ENCODE results near the gene PRKD1.

Gene PRKD1

DNA sequence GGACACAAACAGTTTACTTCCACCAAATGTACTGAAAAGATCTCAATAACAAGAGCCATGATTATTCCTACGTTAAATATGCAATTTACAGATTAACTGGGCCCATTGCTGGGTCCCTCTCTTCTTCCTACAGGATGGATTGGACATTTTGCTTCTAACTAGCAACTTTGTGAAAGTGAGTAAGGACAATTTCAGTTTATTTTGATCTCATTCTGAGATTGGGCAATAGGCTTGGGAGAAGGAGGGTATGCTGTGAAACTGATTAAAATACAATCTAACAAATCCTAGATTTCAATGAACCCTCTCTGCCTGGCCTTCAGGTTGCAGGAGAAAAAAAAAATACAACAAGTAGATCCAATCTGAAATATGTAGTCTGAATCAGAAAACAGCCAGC is 121.5 kb downstream of the PRKD1 start:
- Histone ChIP-seq H3K9me3 (ENCODE audit: severe bottlenecking) (no peaks in the 10 kb centered on the region), H3K36me3 (ENCODE audit: low read depth) (no peaks in the 10 kb centered on the region), H3K27ac (ENCODE audit: poor library complexity, severe bottlenecking) (no peak overlapping the region), H3K27me3 (ENCODE audit: insufficient read depth, poor library complexity, severe bottlenecking) (no peaks in the 10 kb centered on the region), H3K4me1 (ENCODE audit: insufficient read depth, poor library complexity, severe bottlenecking) (peaks cover 3% of the 10 kb centered on the region), H3K4me3 (ENCODE audit: severe bottlenecking) (no peak overlapping the region)
- ATAC-seq (ENCODE audit: low read depth), result no peak
- TF ChIP-seq, protein P1, sequence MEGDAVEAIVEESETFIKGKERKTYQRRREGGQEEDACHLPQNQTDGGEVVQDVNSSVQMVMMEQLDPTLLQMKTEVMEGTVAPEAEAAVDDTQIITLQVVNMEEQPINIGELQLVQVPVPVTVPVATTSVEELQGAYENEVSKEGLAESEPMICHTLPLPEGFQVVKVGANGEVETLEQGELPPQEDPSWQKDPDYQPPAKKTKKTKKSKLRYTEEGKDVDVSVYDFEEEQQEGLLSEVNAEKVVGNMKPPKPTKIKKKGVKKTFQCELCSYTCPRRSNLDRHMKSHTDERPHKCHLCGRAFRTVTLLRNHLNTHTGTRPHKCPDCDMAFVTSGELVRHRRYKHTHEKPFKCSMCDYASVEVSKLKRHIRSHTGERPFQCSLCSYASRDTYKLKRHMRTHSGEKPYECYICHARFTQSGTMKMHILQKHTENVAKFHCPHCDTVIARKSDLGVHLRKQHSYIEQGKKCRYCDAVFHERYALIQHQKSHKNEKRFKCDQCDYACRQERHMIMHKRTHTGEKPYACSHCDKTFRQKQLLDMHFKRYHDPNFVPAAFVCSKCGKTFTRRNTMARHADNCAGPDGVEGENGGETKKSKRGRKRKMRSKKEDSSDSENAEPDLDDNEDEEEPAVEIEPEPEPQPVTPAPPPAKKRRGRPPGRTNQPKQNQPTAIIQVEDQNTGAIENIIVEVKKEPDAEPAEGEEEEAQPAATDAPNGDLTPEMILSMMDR (IDR thresholded peaks at IDR 0.05; ENCODE audit: poor library complexity, severe bottlenecking), result no peak
- no peak for DNase-seq (ENCODE audit: low spot score)

DNA sequence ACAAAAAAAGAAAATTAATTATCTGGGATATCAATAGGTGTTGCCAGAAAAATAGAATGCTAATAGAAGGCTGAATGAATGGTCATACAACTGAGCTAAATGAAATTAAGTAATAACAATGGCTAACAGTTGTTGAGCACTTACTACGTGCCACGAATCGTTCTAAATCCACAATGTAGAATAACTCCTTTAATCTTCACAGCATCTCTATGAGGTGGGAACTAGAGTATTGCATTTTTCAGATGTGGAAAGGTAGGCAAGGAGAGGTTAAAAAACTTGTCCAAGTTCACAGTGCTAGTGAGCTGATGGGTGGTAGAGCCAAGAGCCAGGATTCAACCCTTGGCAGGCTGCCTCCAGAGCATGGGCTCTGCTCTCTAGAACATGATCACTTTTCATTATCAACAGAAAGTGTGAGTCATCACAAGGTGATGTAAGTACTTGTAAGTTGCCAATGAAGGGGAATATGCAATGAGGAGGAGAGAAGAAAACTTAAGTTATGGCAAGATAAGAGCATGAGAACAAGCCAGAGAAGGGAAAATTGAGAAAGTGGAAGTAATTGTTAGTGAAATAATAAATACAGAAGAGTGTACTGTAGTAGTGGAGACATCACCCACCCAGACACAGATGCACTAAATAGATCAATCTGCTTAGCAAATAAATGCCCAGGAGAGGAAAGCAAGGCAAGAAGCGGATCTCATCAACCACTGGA is 122.1 kb downstream of the PRKD1 start:
- no peaks in the 10 kb centered on the region for H3K36me3 ChIP-seq (ENCODE audit: low read depth)
- no peak overlapping the region for H3K4me3 ChIP-seq (ENCODE audit: severe bottlenecking)
- ATAC-seq (ENCODE audit: low read depth) (peak; percentile 95), DNase-seq (ENCODE audit: low spot score) (peak; percentile 38)
- H3K4me1 ChIP-seq (ENCODE audit: insufficient read depth, poor library complexity, severe bottlenecking), result peaks cover 3% of the 10 kb centered on the region
- H3K27me3 ChIP-seq (ENCODE audit: insufficient read depth, poor library complexity, severe bottlenecking), result no peaks in the 10 kb centered on the region
- H3K9me3 ChIP-seq (ENCODE audit: severe bottlenecking), result no peaks in the 10 kb centered on the region
- no peak overlapping the region for H3K27ac ChIP-seq (ENCODE audit: poor library complexity, severe bottlenecking)
- TF ChIP-seq, protein P1 (IDR thresholded peaks at IDR 0.05; ENCODE audit: poor library complexity, severe bottlenecking), result no peak

DNA sequence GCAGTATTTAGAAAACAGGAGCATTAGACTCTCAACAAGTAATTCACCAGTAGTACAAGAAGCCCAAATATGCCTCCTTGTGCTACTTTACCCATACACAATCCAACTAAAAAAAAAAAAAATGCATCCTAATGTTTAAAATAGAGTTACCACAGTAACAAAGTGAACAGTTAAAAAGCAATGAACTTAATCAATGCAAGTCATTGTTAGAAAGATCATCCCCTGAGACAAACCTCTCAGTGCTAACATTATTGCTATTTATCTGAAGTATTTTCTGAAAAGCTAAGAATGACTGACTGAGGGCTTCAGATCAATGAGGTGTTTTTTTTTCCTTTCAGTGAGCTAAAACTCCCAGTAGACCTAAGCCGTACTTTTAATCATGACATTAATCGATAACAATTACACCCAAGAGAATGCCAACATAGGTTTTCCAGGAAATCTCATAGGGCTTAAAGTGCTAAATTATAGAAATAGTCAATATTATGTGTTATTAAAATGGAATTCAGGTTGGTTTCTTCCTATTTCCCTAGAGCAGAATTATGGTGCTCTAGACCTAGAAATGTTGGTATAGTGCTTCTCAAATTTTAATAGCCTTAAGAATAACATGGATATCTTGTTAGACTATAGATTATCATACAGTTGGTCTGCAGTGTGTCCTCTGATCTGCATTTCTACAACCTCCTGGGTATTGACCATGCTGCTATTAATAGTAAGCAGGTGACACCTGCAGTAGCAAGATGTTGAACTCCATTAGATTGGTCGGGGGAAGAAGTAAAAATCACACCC is 123.0 kb downstream of the PRKD1 start:
- ATAC-seq (ENCODE audit: low read depth) (no peak), DNase-seq (ENCODE audit: low spot score) (no peak)
- Histone ChIP-seq H3K4me1 (ENCODE audit: insufficient read depth, poor library complexity, severe bottlenecking) (peaks cover 3% of the 10 kb centered on the region), H3K27me3 (ENCODE audit: insufficient read depth, poor library complexity, severe bottlenecking) (no peaks in the 10 kb centered on the region), H3K27ac (ENCODE audit: poor library complexity, severe bottlenecking) (no peak overlapping the region), H3K36me3 (ENCODE audit: low read depth) (no peaks in the 10 kb centered on the region), H3K4me3 (ENCODE audit: severe bottlenecking) (no peak overlapping the region), H3K9me3 (ENCODE audit: severe bottlenecking) (no peaks in the 10 kb centered on the region)
- TF ChIP-seq, protein P1 (IDR thresholded peaks at IDR 0.05; ENCODE audit: poor library complexity, severe bottlenecking), result no peak

DNA sequence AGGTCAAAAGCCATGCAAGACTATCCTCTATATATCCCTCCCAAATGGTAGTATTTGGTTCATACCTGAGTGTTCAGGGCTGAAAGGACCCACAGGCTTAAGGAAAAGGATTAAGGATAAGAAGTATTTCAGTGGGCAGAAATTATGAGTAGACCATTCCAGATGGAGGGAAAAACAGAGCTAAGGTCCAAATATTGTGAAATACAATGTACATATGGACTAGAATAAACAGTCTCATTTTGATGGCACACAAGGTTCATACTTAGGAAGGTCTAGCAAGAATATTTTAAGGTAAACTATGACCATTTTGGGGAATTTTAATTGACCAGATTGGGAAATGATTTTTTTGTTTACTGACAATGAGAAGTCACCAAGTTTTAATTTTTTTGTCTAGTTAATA is 124.6 kb downstream of the PRKD1 start:
- ATAC-seq (ENCODE audit: low read depth), result no peak
- no peaks in the 10 kb centered on the region for H3K36me3 ChIP-seq (ENCODE audit: low read depth)
- no peaks in the 10 kb centered on the region for H3K9me3 ChIP-seq (ENCODE audit: severe bottlenecking)
- H3K4me1 ChIP-seq (ENCODE audit: insufficient read depth, poor library complexity, severe bottlenecking), result peaks cover 3% of the 10 kb centered on the region
- no peak overlapping the region for H3K27ac ChIP-seq (ENCODE audit: poor library complexity, severe bottlenecking)
- peaks cover 6% of the 10 kb centered on the region for H3K27me3 ChIP-seq (ENCODE audit: insufficient read depth, poor library complexity, severe bottlenecking)
- TF ChIP-seq, protein P1 (IDR thresholded peaks at IDR 0.05; ENCODE audit: poor library complexity, severe bottlenecking), result no peak
- no peak overlapping the region for H3K4me3 ChIP-seq (ENCODE audit: severe bottlenecking)
- DNase-seq (ENCODE audit: low spot score), result no peak

DNA sequence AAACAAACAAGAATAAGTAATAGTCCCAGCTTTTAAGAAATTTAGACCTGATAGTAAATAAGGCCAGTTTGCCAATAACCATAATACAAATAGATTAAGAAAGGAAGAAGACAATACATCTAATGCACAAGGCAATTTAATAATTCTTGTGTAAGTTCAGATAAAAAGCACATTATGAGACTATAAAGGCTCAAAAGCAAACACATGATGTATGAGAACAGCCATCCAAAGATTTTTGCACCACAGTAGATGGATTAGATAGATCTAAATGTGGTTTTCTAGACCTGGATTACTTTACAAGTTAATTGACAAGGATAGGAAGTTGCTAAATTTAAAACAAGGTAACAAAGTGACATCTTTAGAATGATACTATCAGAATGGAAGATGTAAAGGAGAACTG is 125.4 kb downstream of the PRKD1 start:
- H3K4me3 ChIP-seq (ENCODE audit: severe bottlenecking), result no peak overlapping the region
- no peak for ATAC-seq (ENCODE audit: low read depth)
- peaks cover 3% of the 10 kb centered on the region for H3K4me1 ChIP-seq (ENCODE audit: insufficient read depth, poor library complexity, severe bottlenecking)
- H3K27ac ChIP-seq (ENCODE audit: poor library complexity, severe bottlenecking), result no peak overlapping the region
- peaks cover 6% of the 10 kb centered on the region for H3K27me3 ChIP-seq (ENCODE audit: insufficient read depth, poor library complexity, severe bottlenecking)
- no peaks in the 10 kb centered on the region for H3K36me3 ChIP-seq (ENCODE audit: low read depth)
- TF ChIP-seq, protein P1 (IDR thresholded peaks at IDR 0.05; ENCODE audit: poor library complexity, severe bottlenecking), result no peak
- no peaks in the 10 kb centered on the region for H3K9me3 ChIP-seq (ENCODE audit: severe bottlenecking)
- DNase-seq (ENCODE audit: low spot score), result no peak

All from RWPE2 (cell line).